SJCRH30 (cell line): ENCODE results near the gene CAP1. TPM values are rescaled to one million over a fixed set of nuclear protein-coding genes. Genes with fewer than 3 reads are reported as not detected.

Experiments
- total RNA-seq: library from RNA; depleted of rRNA; stranded (reverse); fragments of >200 nt; shearing (Covaris generic); gene quantifications from 2 replicates; pipeline ENCODE4 v1.2.3, GENCODE V29; 2014; rRNA removed

CAP1 gene
- total RNA-seq, 1 experiment from 2014 or later: 254 TPM

Other genes starting within 250 kb of the CAP1 start
- 31.3 and 35.7 TPM in 2 replicates for gene TRIT1, start 157.2 kb upstream of the CAP1 start, total RNA-seq
- 14.4 and 16.4 TPM in 2 replicates for gene MYCL, start 138.8 kb upstream of the CAP1 start, total RNA-seq
- gene MFSD2A, start 85.6 kb upstream of the CAP1 start, total RNA-seq: 52.9 and 56.6 TPM in 2 replicates
- gene PPT1, start 56.5 kb downstream of the CAP1 start, total RNA-seq: 128 and 129 TPM in 2 replicates
- 36.2 and 37.5 TPM in 2 replicates for gene RLF, start 120.7 kb downstream of the CAP1 start, total RNA-seq
- not detected in 2 replicates for gene TMCO2, start 207.2 kb downstream of the CAP1 start, total RNA-seq
- gene ZMPSTE24, start 217.5 kb downstream of the CAP1 start, total RNA-seq: 58.4 and 63.9 TPM in 2 replicates